ENCODE measurements around the gene PIGH.

Gene PIGH, protein sequence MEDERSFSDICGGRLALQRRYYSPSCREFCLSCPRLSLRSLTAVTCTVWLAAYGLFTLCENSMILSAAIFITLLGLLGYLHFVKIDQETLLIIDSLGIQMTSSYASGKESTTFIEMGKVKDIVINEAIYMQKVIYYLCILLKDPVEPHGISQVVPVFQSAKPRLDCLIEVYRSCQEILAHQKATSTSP

DNA sequence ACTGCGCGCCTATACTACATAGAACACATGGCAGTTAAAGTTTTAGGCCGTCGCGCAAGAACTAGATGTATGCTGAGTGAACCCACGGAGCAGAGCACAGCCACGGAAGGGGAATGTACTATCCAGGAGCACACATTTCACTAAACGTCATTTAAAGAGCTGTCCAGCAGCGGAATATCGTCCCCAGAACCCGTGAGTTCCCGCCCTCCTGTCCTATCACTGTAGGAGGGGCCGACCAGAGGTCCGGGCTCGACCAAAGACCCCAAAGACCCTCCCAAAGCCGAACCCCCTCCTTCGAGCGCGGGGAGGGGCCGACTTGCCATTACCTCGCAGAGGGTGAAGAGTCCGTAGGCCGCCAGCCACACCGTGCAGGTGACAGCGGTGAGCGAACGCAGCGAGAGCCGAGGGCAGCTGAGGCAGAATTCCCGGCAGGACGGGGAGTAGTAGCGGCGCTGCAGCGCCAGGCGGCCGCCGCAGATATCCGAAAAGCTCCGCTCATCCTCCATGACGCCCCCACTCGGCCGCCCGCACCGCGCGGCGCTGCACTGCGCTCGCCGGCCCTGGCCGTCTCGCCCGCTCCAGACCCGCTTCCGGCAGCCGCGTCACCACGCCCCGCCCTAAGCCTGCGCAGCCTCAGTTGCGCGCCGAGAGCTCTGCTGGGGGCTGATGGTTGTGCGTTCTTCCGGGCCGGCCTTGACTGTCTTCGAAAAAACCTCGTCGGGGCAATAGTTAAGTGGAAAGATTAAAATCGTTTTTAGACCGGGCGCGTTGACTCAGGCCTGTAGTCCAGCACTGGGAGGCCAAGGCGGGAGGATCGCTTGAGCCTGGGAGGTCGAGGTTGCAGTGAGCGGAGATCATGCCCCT is at the start of gene PIGH:
PIGH (minus strand) TSS at position 571 of the 864 bp plus-strand sequence; CDS start at position 506, 65 bp downstream.
- peak within 1 kb of the TSS; percentile 82 for H3K4me2 ChIP-seq (ENCODE audit: low read depth, low read length, poor library complexity, severe bottlenecking)
- H3F3A ChIP-seq (ENCODE audit: low read depth) = no peaks in the 10 kb centered on the region
- peaks cover 23% of the 10 kb centered on the region for H3K4me1 ChIP-seq (ENCODE audit: insufficient read depth, low read length, poor library complexity, severe bottlenecking)
- TF ChIP-seq, protein P1, sequence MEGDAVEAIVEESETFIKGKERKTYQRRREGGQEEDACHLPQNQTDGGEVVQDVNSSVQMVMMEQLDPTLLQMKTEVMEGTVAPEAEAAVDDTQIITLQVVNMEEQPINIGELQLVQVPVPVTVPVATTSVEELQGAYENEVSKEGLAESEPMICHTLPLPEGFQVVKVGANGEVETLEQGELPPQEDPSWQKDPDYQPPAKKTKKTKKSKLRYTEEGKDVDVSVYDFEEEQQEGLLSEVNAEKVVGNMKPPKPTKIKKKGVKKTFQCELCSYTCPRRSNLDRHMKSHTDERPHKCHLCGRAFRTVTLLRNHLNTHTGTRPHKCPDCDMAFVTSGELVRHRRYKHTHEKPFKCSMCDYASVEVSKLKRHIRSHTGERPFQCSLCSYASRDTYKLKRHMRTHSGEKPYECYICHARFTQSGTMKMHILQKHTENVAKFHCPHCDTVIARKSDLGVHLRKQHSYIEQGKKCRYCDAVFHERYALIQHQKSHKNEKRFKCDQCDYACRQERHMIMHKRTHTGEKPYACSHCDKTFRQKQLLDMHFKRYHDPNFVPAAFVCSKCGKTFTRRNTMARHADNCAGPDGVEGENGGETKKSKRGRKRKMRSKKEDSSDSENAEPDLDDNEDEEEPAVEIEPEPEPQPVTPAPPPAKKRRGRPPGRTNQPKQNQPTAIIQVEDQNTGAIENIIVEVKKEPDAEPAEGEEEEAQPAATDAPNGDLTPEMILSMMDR (conservative IDR thresholded peaks at IDR 0.05; ENCODE audit: low read length) = peak; percentile 52
- TF ChIP-seq EZH2phosphoT487 (IDR thresholded peaks at IDR 0.05; ENCODE audit: borderline replicate concordance) = no peak
- peak within 1 kb of the TSS; percentile 68 for H3K9ac ChIP-seq (ENCODE audit: low read depth, low read length, poor library complexity, severe bottlenecking)
- no peaks in the 10 kb centered on the region for H3K9me3 ChIP-seq (ENCODE audit: insufficient read depth, low read depth, low read length)
- H3K9me2 ChIP-seq (replicated peaks; ENCODE audit: low read depth, low read length) = no peaks in the 10 kb centered on the region
- H3K27me3 ChIP-seq (ENCODE audit: insufficient read depth, low read length, poor library complexity, severe bottlenecking) = peaks cover 25% of the 10 kb centered on the region
- H4K20me1 ChIP-seq (ENCODE audit: insufficient read depth, low read length, poor library complexity, severe bottlenecking) = no peaks in the 10 kb centered on the region
- H3K79me2 ChIP-seq (ENCODE audit: insufficient read depth, low read length) = peaks cover 22% of the 10 kb centered on the region
- peak within 1 kb of the TSS; percentile 96 for H2AFZ ChIP-seq (ENCODE audit: low read length)
- no peaks in the 10 kb centered on the region for H3K36me3 ChIP-seq (ENCODE audit: insufficient read depth, low read length)
- peak within 1 kb of the TSS; percentile 86 for H3K4me3 ChIP-seq (ENCODE audit: low read length, poor library complexity, severe bottlenecking)

DNA sequence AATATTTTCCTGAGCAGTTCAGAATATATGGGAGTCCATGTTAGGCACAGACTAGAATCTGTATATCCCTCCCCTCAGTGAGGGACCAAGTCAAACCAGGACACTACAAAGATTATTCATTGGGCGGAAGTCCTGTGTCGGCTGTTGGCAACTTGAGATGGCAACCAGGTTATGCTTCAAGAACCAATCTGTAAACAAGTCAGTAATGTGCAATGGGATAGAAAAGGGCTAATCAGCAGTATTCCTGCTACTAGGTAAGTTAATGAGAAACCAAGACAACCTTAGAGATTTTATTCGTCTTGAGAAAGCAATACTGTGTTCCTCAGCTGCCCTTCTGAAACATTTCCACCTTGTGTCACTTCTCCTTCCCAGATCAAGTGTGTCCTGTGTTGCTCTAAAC is 46.1 kb upstream of the PIGH start:
- H3K4me2 ChIP-seq (ENCODE audit: low read depth, low read length, poor library complexity, severe bottlenecking) = no peak overlapping the region
- H3K4me1 ChIP-seq (ENCODE audit: insufficient read depth, low read length, poor library complexity, severe bottlenecking) = peaks cover 4% of the 10 kb centered on the region
- no peaks in the 10 kb centered on the region for H4K20me1 ChIP-seq (ENCODE audit: insufficient read depth, low read length, poor library complexity, severe bottlenecking)
- TF ChIP-seq EZH2phosphoT487 (IDR thresholded peaks at IDR 0.05; ENCODE audit: borderline replicate concordance) = no peak
- TF ChIP-seq, protein P1 (conservative IDR thresholded peaks at IDR 0.05; ENCODE audit: low read length) = no peak
- H3K79me2 ChIP-seq (ENCODE audit: insufficient read depth, low read length) = no peaks in the 10 kb centered on the region
- H3K9ac ChIP-seq (ENCODE audit: low read depth, low read length, poor library complexity, severe bottlenecking) = no peak overlapping the region
- peaks cover 34% of the 10 kb centered on the region; the same call in 1 of the 2 replicates for H3K36me3 ChIP-seq (ENCODE audit: insufficient read depth, low read length)
- no peaks in the 10 kb centered on the region for H3K9me3 ChIP-seq (ENCODE audit: insufficient read depth, low read depth, low read length)
- H3K27me3 ChIP-seq (ENCODE audit: insufficient read depth, low read length, poor library complexity, severe bottlenecking) = no peaks in the 10 kb centered on the region
- H3K4me3 ChIP-seq (ENCODE audit: low read length, poor library complexity, severe bottlenecking) = no peak overlapping the region
- H3F3A ChIP-seq (ENCODE audit: low read depth) = no peaks in the 10 kb centered on the region
- no peak overlapping the region for H2AFZ ChIP-seq (ENCODE audit: low read length)
- H3K9me2 ChIP-seq (replicated peaks; ENCODE audit: low read depth, low read length) = no peaks in the 10 kb centered on the region

DNA sequence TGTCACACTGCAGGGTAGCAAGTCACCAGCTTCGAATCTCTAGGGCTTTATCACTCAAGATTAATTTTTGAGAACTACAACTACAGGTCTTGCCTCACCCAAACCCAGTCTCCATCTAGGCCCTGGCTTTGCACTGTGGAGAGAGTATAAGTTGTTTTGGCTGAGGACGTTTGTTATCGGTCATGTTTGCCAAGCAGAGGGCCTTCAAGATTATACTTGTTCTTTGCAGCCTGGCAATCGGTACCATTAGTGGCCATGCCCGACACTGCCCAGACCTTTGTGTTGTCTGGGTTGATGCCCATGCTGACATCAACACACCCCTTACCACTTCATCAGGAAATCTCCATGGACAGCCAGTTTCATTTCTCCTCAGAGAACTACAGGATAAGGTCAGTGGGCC is 45.3 kb upstream of the PIGH start:
- H3K36me3 ChIP-seq (ENCODE audit: insufficient read depth, low read length) = peaks cover 27% of the 10 kb centered on the region; the same call in 1 of the 2 replicates
- no peak for TF ChIP-seq EZH2phosphoT487 (IDR thresholded peaks at IDR 0.05; ENCODE audit: borderline replicate concordance)
- TF ChIP-seq, protein P1 (conservative IDR thresholded peaks at IDR 0.05; ENCODE audit: low read length) = no peak

More for the DNA sequence above, 45.3 kb upstream of the PIGH start:
- Histone ChIP-seq H3K4me2 (ENCODE audit: low read depth, low read length, poor library complexity, severe bottlenecking) (no peak overlapping the region), H4K20me1 (ENCODE audit: insufficient read depth, low read length, poor library complexity, severe bottlenecking) (no peaks in the 10 kb centered on the region), H3K27me3 (ENCODE audit: insufficient read depth, low read length, poor library complexity, severe bottlenecking) (no peaks in the 10 kb centered on the region), H3K4me3 (ENCODE audit: low read length, poor library complexity, severe bottlenecking) (no peak overlapping the region), H3K9me3 (ENCODE audit: insufficient read depth, low read depth, low read length) (no peaks in the 10 kb centered on the region), H3K9me2 (replicated peaks; ENCODE audit: low read depth, low read length) (no peaks in the 10 kb centered on the region), H3K79me2 (ENCODE audit: insufficient read depth, low read length) (no peaks in the 10 kb centered on the region), H3K4me1 (ENCODE audit: insufficient read depth, low read length, poor library complexity, severe bottlenecking) (peaks cover 4% of the 10 kb centered on the region), H2AFZ (ENCODE audit: low read length) (no peak overlapping the region), H3K9ac (ENCODE audit: low read depth, low read length, poor library complexity, severe bottlenecking) (no peak overlapping the region), H3F3A (ENCODE audit: low read depth) (no peaks in the 10 kb centered on the region)
